ENCODE measurements around the gene C1QTNF9.

- TF ChIP-seq NRF1 (conservative IDR thresholded peaks at IDR 0.05 in 1 of 2, IDR thresholded peaks at IDR 0.05 in 1 of 2) (no peak), SP1 (CRISPR knock-in tag; IDR thresholded peaks at IDR 0.05) (no peak), FOSL1 (tag; conservative IDR thresholded peaks at IDR 0.05) (no peak), RCOR1 (IDR thresholded peaks at IDR 0.05; ENCODE audit: borderline replicate concordance in 1 of 2, low read depth in 2 of 2, low read length in 2 of 2) (no peak), TEAD4 (IDR thresholded peaks at IDR 0.05; ENCODE audit: low read length) (no peak), TEAD4 (CRISPR knock-in tag; IDR thresholded peaks at IDR 0.05; ENCODE audit: borderline replicate concordance) (no peak), ZNF217 (CRISPR knock-in tag; IDR thresholded peaks at IDR 0.05) (no peak), MTA3 (IDR thresholded peaks at IDR 0.05; ENCODE audit: borderline replicate concordance) (no peak), ZBTB33 (CRISPR knock-in tag; IDR thresholded peaks at IDR 0.05) (no peak), KLF16 (IDR thresholded peaks at IDR 0.05) (no peak), TEAD2 (tag; IDR thresholded peaks at IDR 0.05) (no peak), PURB (CRISPR knock-in tag; IDR thresholded peaks at IDR 0.05; ENCODE audit: low read depth) (no peak)
- TF ChIP-seq, protein P1, sequence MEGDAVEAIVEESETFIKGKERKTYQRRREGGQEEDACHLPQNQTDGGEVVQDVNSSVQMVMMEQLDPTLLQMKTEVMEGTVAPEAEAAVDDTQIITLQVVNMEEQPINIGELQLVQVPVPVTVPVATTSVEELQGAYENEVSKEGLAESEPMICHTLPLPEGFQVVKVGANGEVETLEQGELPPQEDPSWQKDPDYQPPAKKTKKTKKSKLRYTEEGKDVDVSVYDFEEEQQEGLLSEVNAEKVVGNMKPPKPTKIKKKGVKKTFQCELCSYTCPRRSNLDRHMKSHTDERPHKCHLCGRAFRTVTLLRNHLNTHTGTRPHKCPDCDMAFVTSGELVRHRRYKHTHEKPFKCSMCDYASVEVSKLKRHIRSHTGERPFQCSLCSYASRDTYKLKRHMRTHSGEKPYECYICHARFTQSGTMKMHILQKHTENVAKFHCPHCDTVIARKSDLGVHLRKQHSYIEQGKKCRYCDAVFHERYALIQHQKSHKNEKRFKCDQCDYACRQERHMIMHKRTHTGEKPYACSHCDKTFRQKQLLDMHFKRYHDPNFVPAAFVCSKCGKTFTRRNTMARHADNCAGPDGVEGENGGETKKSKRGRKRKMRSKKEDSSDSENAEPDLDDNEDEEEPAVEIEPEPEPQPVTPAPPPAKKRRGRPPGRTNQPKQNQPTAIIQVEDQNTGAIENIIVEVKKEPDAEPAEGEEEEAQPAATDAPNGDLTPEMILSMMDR (IDR thresholded peaks at IDR 0.05 in 2 of 3, conservative IDR thresholded peaks at IDR 0.05 in 1 of 3; ENCODE audit: insufficient read depth in 2 of 3, low read depth in 1 of 3, low read length in 3 of 3): no peak
- TF ChIP-seq, protein P2, sequence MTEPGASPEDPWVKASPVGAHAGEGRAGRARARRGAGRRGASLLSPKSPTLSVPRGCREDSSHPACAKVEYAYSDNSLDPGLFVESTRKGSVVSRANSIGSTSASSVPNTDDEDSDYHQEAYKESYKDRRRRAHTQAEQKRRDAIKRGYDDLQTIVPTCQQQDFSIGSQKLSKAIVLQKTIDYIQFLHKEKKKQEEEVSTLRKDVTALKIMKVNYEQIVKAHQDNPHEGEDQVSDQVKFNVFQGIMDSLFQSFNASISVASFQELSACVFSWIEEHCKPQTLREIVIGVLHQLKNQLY (CRISPR knock-in tag; conservative IDR thresholded peaks at IDR 0.05): no peak
- TF ChIP-seq, protein P3, sequence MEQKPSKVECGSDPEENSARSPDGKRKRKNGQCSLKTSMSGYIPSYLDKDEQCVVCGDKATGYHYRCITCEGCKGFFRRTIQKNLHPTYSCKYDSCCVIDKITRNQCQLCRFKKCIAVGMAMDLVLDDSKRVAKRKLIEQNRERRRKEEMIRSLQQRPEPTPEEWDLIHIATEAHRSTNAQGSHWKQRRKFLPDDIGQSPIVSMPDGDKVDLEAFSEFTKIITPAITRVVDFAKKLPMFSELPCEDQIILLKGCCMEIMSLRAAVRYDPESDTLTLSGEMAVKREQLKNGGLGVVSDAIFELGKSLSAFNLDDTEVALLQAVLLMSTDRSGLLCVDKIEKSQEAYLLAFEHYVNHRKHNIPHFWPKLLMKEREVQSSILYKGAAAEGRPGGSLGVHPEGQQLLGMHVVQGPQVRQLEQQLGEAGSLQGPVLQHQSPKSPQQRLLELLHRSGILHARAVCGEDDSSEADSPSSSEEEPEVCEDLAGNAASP (IDR thresholded peaks at IDR 0.05): no peak
These were observed 24.4 kb upstream of the C1QTNF9 start for GRCh38 chr13:24284889-24285565.
